ENCODE data around the gene PPP1R12C. TPM values are rescaled to one million over a fixed set of nuclear protein-coding genes. Genes with fewer than 3 reads are reported as not detected.

Gene PPP1R12C
- total and polyA plus RNA-seq, 10 of the 15 experiments (the other 5 are each of a cell fraction or from before 2014, with no cell fraction given): 1.4 to 84.7 (median 20.5) TPM

GRCh38 chr19:55165952-55166529 lies 48.6 kb upstream of the PPP1R12C start:
- H2AFZ ChIP-seq (ENCODE audit: control insufficient read depth, low read depth, low read length): no peak overlapping the region
- no peaks in the 10 kb centered on the region for H4K20me1 ChIP-seq (ENCODE audit: control insufficient read depth, insufficient read depth)
- 0 out of 2 replicates have a peak overlapping the region, but pooled peaks have one; percentile 34 for H3K4me3 ChIP-seq
- no peak overlapping the region for H3K27ac ChIP-seq (ENCODE audit: control insufficient read depth, insufficient read depth)
- POLR2A ChIA-PET: no interaction called here
- intact Hi-C loops (cut with micrococcal nuclease; ENCODE audit: unreplicated experiment): no loop called here
- FAIRE-seq (no peak), DNase-seq (ENCODE audit: low read depth, low spot score) (no peak), ATAC-seq (peak; percentile 73)
- no peak overlapping the region for H3K9ac ChIP-seq (ENCODE audit: control insufficient read depth, insufficient read depth, low read length)
- no peaks in the 10 kb centered on the region for H3K36me3 ChIP-seq (ENCODE audit: control insufficient read depth in 2 of 2, insufficient read depth in 2 of 2, low read length in 1 of 2)
- no peaks in the 10 kb centered on the region for H3K79me2 ChIP-seq (ENCODE audit: control insufficient read depth, insufficient read depth, low read length)
- BruUV-seq (replicated peaks): no TSS peak
- H3K4me2 ChIP-seq (ENCODE audit: control insufficient read depth, insufficient read depth): 0 out of 2 replicates have a peak overlapping the region, but pooled peaks have one; percentile 34
- 17% methylated on average over 31 of the region's 34 CpGs for WGBS (ENCODE audit: insufficient coverage, insufficient replicate concordance, low lambda C conversion rate, missing lambda C conversion rate)
- H3K4me1 ChIP-seq (ENCODE audit: control insufficient read depth, insufficient read depth, low read length): no peaks in the 10 kb centered on the region
- H3K9me3 ChIP-seq (replicated peaks; ENCODE audit: control insufficient read depth, insufficient read depth, low read length): no peaks in the 10 kb centered on the region
- TF ChIP-seq CTCF (IDR thresholded peaks at IDR 0.05 in 2 of 3, conservative IDR thresholded peaks at IDR 0.05 in 1 of 3; ENCODE audit: control insufficient read depth in 2 of 3, extremely low read depth in 1 of 3, insufficient read depth in 1 of 3, low read depth in 3 of 3, low read length in 3 of 3): peak; percentile 13 to 41 (median 27); a peak in 4 of 6 replicates
- no peak for TF ChIP-seq TCF12 (IDR thresholded peaks at IDR 0.05; ENCODE audit: low read depth, low read length)
- TF ChIP-seq RELB (IDR thresholded peaks at IDR 0.05; ENCODE audit: low read depth): no peak
- TF ChIP-seq SIX5 (IDR thresholded peaks at IDR 0.05; ENCODE audit: low read depth, low read length, severe bottlenecking): peak; percentile 67
- TF ChIP-seq FOXK2 (IDR thresholded peaks at IDR 0.05): no peak
- TF ChIP-seq GABPA (IDR thresholded peaks at IDR 0.05; ENCODE audit: low read depth): no peak
- TF ChIP-seq HCFC1 (IDR thresholded peaks at IDR 0.05; ENCODE audit: low read length): peak; percentile 69
- TF ChIP-seq, protein P1, sequence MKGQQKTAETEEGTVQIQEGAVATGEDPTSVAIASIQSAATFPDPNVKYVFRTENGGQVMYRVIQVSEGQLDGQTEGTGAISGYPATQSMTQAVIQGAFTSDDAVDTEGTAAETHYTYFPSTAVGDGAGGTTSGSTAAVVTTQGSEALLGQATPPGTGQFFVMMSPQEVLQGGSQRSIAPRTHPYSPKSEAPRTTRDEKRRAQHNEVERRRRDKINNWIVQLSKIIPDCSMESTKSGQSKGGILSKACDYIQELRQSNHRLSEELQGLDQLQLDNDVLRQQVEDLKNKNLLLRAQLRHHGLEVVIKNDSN (IDR thresholded peaks at IDR 0.05; ENCODE audit: borderline replicate concordance, extremely low read length, insufficient read depth, low read depth, low read length): peak; percentile 3
- SMC1A ChIA-PET (ENCODE audit: uncharacterized antibody, unreplicated experiment): interaction anchor here (1.0 kb wide), 1 partner anchor 10 kb away, joined by 3 read pairs; no protein-coding TSS in a partner anchor
- in situ Hi-C loops (cut with MboI): no loop called here
- peaks cover 0 to 3% of the 10 kb centered on the region in 2 experiments; a peak in 1 of 4 replicates for H3K27me3 ChIP-seq (replicated peaks in 1 of 2; ENCODE audit: control insufficient read depth in 2 of 2, insufficient read depth in 2 of 2, low read length in 1 of 2)
- RAD21 ChIA-PET (ENCODE audit: unreplicated experiment): no interaction called here
- CTCF ChIA-PET: interaction anchor here (0.5 to 1.0 kb wide), 2 partner anchors 10 to 44 kb away, joined by 3 read pairs; no protein-coding TSS in a partner anchor
